GM19397 (cell line): Measurements from ENCODE around the gene VWA7.
A peak's percentile ranks its signal among the peaks of the same experiment; 100 is the strongest.

Experiments used
- ATAC-seq: cut with Tn5 transposase; IDR thresholded peaks from one replicate; pipeline ENCODE4 v1.9.1; 2021; ENCODE audit warnings: mild to moderate bottlenecking, moderate library complexity; ENCODE audit not compliant: unreplicated experiment

VWA7 gene

DNA sequence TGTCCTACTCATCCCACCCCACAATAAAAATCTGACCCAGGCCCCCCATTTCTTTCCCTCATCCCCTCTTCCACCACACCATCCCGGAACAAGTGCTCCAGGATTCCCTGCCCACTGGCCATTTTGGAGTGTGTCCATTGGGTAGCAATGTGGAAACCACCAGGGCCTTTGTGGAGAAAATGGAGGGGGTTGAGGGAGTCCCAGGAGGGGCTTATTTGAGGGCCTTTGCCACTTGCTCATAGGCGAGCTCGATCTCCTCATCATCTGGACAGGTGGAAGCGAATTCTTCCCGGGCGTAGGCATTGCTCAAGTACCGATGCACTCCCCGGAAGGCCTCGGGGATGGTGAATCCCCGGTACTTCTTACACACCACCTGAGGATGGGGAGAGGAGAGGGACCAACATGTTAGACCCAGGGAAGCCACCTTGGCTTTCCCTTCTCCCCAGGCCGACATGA lies 46.5 kb downstream of the VWA7 start:
- ATAC-seq, result no peak

DNA sequence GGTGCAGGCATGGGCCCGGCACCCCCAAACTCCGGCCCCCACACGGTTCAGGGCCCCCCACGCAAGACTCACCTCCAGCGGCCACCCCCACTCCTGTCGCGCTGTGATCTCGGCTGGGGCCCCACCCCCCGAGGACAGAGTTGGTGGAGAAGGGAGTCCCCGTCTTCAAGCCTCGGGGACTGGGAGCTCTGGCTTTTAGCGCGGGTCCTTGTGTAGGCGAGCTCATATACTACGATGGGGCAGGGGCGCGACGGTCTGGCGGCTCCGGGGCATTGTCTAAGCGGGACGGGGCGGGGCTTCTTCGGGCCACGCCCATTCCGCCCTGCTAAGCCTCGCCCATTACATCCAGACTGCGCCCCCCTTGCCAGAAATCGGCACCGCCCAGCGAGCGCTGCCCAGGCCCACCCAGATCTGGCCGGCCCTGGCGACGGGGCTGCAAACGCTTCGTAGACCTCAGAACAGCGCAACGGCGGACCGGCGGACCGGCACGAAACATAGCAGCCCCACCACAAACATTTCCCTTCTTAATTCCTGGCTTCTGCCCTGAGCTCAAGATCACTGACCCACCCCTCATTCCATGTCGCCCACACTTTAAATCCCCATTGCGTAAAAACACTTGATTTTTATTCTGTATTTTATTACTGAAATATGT lies 47.0 kb downstream of the VWA7 start:
- peak; percentile 36 for ATAC-seq

DNA sequence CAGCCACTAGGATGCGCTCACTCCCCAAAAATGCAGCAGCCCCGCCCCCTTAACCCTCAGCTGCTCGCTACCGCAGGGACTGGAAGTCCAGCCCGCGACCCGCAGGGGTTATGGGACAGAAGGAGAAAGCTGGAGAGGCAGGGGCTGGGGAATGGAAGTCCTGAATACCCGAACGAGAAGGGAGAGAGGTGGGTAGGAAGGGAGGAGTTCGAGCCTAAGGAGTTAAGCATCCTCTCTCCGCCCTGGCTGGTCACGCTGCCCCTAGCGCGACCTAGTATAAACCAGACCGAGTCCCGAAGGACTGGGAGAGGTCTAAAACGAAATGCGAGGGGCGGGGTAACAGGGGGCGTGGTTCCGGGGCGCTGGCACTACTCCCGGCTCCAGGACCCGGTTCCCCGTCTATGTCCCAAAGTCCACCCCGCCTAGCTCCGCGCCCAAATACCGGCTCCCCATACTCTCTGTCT lies 47.6 kb downstream of the VWA7 start:
- no peak for ATAC-seq

DNA sequence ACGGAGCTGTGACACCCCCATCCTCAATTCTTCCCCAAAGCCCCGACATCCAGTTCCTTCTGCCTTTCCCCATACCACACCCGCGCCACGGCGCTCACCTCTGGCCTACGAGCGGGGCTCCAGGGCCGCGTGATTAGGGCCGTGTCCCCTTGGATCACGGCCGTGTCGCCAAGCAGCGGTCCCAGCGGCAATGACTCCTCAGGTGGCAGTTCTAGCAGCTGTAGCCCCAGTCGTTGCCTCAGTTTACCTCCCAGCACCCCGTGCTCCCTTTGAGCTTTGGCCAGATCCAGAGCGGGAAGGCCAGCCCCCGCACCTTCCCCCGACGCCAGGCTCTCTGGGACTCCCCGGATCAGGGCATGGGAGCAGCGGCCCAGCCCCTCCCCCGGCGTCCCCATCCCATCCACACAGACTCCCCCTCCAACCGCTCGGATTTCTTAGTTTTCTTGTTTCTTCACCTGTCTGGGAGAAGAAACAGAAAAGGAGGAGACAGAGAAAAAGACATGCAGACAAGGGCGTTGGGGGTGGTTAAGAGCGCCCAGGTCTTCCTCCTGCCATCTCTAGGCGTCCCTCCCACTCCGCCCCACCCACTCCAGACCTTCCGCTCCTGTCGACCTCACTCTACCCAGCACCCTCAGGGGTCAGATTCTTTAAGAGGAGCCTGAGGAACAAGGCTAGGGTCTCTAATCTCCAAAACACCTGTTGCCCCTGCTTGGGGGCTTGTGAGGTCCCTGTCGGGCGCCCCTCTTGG lies 48.2 kb downstream of the VWA7 start, which contains the start of gene DDAH2:
TSS of gene DDAH2 (minus strand) at position 533 of the 748 bp plus-strand sequence. CDS start at position 395, 138 bp downstream.
- ATAC-seq, result no peak

DNA sequence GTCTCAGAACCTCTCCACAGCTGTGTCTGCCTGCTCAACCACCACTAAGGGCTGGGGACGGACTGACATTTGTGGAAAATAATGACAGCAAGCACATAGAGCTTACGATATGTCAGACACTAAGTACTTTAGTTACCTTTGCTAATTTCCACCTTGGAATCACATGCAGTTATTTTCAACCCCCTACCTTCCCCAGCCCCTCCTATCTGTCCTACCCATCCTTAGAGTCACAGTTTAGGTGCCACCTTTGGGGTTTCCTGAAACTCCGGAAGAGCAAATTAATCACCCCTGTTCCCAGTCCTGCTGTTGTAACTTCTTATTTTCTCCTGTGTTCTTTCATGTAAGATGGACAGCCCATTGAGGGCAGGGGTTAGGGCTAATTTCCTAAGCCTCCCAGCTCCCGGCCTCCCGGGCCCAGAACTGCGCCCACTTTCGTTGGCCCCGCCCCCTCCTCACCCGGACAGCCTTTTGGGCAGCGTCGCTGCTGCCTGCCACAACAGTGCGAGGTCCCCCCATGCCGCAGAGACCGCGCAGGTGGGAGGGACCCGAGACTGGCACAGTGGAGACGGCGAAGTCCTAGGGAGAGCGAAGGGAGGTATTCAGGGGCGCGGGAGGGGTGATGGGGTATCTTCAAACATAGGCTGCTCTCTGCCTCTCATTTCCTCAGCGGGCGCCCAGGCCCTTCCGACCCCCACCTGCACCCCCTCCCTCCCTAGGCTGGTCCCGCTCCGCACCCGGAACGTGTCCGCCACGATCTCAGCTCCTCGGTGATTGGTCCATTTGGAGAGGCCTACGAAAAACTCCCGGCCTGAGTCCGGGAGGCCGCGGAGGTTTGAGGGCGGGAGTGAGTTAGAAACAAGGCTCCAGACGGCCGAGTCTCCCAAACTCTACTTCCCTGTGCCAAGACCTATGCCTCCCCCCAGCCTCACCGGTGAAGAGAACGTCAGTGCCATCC lies 49.1 kb downstream of the VWA7 start:
- ATAC-seq, result no peak

DNA sequence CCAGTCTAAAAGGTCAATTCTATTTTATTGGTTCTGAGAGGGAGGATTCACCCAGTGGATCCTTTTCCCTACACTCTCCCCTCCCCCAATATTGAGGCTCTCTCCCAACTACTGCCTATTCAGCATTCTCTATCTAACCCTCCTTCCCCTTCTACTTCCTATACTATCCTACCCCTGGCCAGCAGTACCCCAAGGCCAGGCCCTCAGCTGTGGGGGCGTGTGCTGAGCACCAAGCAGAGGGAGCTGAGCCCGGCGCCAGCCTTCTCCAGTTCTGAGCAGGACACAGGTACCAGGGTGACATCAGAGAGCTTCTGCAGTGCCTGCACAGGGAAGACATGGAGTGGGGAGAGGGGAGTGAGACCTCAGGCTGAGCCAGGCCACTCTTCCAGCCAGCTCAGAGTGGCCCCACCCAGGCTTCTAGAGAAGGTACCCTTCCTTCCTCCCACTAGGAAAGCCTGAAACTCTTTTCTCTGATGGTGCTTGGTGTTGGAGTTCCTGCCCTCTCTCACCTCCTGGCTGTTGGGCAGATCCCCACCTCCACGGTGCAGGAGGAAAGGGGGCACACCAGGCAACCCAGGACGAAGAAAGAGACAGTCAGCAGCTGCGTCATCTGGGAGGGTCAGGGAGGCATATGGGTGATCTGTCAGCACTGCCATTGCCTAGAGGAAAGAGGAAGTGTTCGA lies 50.0 kb downstream of the VWA7 start:
- ATAC-seq, result peak; percentile 58

DNA sequence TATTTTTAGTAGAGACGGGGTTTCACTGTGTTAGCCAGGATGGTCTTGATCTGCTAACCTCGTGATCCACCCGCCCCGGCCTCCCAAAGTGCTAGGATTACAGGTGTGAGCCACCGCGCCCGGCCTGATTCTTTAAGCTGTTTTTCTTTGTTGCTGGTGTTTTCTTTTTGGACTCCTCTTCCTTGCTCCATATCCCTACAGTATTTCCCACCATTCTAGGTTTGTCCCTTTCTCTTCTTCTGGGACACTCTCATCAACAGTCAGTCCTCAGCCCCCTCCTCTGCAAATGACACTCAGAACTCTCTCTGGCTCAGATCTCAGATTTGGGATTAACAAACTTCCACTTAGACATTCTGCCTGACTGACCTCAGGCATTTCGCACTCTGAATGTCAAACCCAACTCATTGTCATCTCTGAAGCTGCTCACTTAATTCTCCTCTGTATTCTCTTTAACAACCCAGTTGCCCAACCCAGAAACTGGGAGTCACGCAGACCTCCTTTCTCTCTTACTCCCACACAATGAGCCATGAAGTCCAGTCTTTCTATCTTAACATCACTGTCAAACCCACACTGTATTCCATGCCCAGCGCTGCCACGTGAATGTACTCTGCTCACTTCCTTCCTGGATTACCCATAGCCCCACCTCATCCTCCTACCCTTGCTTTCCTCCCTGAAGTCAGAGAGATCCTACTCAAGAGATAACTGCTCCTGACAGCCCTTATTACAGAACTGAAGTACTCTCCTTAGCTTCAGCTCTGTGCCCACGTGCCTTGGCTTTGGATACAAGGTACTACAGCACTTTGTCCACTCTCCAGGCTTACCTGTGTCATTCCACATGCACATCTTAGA lies 51.4 kb downstream of the VWA7 start:
- ATAC-seq, result no peak

DNA sequence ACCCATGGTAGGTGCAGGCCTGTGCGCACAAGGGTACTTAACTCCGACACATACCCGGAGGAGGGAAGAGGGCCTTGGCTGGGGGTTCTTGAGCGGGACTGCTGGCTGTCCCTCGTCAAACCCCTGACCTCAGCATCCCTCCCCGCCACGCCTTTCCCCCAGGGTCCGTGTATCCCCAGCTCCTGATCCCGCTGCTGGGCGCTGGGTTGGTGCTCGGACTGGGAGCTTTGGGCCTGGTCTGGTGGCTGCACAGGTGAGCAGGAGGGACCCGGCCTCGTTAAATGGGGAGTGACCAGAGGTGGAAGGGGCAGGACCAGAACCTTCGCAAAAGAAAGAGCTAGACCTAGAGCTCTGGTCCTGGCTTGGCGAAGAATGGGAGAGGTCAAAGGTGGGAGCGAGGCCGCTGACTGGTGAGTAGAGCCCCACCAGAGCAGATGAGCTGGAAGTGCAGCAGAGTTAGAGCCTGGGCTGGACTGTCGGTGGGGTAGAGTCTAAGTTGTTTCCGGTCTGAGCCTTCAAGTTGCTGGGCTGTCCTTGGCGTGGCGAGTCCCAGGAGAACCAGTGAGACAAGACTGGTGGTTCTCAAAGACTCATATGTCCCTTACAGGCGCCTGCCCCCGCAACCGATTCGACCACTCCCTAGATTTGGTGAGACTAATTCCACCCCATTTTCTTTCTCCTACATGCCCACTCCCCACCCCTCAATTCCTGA lies 53.0 kb downstream of the VWA7 start:
- no peak for ATAC-seq

DNA sequence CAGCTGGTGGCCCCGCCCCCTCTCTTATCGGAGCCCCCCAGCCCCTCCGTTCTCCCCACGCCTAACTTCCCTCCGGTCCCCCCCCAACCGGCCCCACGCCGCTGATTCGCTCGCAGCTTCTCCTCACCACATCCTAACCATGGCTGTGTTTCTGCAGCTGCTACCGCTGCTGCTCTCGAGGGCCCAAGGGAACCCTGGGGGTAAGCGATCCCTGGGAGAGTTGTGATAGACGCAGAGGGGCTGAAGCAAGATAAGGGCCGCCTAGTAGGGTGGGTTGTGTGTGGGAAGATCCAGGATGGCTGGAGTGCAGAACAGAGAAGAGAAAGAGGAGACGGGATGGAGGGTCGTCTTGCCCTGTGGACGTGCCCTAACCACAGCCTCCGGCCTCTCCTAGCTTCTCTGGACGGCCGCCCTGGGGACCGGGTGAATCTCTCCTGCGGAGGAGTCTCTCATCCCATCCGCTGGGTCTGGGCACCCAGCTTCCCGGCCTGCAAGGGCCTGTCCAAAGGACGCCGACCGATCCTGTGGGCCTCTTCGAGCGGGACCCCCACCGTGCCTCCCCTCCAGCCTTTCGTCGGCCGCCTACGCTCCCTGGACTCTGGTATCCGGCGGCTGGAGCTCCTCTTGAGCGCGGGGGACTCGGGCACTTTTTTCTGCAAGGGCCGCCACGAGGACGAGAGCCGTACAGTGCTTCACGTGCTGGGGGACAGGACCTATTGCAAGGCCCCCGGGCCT lies 53.7 kb downstream of the VWA7 start, which contains the start of gene MPIG6B:
TSS of gene MPIG6B (plus strand) at position 129 of the 735 bp plus-strand sequence. CDS start at position 140, 11 bp downstream.
- no peak for ATAC-seq

DNA sequence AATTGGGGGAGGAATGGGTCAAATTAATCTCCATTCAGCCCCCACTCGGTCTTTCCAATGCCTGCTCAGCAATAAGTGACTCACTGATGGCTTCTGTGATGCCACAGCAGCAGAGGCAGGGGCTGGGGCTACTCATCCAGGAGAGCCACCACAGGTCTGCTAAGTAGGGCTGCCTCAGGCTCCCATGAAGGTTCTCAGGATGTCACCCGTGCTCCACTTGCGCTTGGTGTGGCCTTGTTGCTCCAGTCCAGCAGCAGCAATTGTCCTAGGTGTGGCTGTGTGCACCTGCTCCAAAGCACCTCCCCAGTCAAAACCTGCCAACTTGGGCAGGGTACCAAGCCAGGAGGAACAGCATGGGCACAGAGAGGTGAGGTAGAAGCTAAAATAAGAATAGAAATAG lies 55.0 kb downstream of the VWA7 start:
- no peak for ATAC-seq

DNA sequence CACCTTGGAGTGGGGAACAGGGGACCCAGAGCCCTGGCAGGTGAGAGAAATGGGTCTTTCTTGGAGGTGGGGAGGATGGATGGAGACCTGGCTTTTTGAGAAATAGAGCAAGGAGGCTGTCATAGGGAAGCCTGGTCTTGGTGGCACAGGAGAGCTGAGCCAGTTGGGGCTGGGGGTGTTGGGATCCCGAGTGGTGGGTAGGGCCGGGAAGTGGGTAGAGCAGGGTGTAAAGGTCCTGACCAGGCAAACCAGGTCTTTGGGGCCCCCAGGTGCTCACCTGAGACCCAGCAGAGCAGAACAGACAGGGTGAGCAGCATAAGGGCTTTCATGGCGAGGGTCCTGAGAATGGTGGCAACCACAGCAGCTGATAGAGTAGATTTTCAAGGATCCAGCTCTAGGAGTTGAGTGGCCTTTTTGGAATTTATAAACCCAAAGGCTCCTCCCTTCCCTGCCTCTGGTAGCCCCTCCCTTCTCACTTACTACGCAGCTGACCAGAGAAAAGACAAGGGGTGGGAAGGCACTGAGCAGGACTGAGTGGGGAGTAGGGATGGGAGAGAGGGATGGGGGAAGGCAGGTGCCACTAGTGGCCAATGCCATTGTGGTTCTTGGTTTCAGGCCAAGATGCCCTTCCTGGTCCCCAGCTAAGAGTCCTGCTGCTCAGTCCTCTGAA lies 55.6 kb downstream of the VWA7 start, which contains the start of gene LY6G6C:
TSS of gene LY6G6C (minus strand) at position 396 of the 670 bp plus-strand sequence. CDS start at position 329, 67 bp downstream.
- no peak for ATAC-seq

DNA sequence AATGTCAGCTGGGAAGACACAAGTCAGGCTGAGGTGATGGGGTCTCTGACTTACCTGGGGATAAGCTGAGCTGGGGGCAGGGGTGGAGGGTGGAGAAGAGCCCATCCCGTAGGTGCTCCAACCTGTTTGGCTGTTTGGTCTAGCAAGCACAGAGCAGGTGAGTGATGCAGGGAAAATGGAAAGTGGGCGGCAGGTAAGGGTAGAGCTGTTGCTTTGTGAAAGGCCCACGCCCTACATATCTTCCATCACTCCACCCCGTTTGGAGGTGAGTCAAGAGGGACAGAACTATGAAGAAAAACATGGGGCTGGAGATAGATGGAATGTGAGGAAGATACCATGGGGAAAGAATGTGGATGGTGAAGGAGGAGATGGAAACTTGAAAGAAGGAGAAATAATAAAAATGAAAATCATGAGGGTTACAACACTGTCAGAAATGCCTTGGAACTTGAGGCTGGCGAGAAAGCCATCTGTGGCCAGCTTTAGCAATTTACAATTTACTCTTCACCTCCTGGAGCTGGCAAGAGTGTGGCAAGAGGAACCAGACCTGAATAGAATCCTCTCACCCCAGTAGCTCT lies 56.8 kb downstream of the VWA7 start:
- ATAC-seq, result no peak

DNA sequence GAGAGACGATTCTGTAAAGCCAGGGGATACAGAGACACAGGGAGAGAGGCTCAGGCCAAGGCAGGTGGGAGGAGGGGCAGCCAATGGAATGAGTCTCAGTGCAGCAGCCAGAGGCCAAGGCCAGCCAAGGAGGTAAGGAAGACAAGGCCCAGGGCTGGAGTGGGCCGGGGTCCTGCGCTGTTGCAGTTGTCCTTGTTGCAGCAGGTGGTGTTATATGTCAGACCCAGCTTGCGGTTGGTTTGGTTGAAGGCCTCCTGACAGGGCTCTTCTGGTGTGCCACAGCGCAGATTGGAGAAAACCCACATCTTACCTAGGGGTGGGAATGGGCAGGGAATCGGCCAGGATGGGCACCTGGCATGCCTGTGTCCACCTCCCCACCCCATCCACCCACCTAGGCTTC lies 58.1 kb downstream of the VWA7 start:
- ATAC-seq, result no peak

DNA sequence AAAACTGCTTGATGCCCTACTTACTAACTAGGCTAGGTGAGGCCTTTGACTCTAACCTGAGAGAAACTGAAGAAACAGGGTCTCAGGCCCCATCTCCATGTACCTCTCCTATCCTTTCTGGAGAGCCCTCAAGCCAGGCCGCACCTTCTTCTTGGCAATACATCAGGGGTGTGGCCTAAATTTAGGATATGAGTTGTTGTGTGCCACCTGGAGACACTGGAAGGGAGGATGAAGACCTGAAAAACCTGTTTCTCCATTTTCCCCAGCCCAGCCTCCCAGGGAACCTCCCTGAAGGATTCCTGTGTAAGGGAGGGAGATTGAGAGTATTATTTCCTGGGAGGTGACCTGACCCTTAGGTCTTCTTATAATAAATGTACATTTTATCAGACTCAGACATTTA lies 58.9 kb downstream of the VWA7 start:
- no peak for ATAC-seq

DNA sequence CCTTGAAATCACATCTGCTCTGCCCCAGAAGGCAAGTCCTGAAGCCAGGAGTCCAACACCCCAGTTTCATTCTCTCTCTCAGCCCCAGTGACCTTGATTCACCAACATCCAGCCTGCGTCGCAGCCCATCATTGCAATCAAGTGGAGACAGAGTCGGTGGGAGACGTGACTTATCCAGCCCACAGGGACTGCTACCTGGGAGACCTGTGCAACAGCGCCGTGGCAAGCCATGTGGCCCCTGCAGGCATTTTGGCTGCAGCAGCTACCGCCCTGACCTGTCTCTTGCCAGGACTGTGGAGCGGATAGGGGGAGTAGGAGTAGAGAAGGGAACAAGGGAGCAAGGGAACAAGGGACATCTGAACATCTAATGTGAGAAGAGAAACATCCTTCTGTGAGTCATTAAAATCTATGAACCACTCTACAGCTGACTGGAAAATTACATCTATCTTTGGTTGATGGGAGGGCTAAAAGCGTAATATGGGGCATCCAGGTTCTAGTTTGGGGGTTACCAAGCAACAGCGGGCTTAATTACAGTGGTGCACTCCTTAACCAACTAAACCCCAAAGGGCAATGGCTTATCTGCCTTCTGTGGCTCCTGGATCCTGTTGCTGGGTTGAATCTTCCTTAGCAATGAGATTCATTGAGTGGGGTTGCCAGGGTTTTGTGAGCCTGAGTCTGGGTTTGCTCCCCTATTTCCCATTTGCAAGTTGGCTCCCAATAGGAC lies 59.5 kb downstream of the VWA7 start:
- ATAC-seq, result no peak
